WI38 (cell line): ENCODE results near the gene DNAJC17.

ENCODE experiments used
- H3K4me3 ChIP-seq: 2 replicates; pipeline ENCODE4 v1.5.1; 2011; ENCODE audit warnings: low read depth, mild to moderate bottlenecking, control low read depth, low read length
- TF ChIP-seq, protein P1 (sequence below): IDR thresholded peaks from 2 replicates; pipeline ENCODE4 v1.5.1; 2012; ENCODE audit warnings: low read depth, mild to moderate bottlenecking, control low read depth, low read length

Gene DNAJC17

GRCh38 chr15:40843885-40844695, 36.8 kb upstream of the DNAJC17 start, which contains the start of gene SPINT1:
Gene SPINT1, plus strand, starts transcription at chr15:40844048. Its CDS starts 507 bp downstream, at chr15:40844555.
- peak within 1 kb of the TSS; percentile 24 for H3K4me3 ChIP-seq
- TF ChIP-seq, protein P1, sequence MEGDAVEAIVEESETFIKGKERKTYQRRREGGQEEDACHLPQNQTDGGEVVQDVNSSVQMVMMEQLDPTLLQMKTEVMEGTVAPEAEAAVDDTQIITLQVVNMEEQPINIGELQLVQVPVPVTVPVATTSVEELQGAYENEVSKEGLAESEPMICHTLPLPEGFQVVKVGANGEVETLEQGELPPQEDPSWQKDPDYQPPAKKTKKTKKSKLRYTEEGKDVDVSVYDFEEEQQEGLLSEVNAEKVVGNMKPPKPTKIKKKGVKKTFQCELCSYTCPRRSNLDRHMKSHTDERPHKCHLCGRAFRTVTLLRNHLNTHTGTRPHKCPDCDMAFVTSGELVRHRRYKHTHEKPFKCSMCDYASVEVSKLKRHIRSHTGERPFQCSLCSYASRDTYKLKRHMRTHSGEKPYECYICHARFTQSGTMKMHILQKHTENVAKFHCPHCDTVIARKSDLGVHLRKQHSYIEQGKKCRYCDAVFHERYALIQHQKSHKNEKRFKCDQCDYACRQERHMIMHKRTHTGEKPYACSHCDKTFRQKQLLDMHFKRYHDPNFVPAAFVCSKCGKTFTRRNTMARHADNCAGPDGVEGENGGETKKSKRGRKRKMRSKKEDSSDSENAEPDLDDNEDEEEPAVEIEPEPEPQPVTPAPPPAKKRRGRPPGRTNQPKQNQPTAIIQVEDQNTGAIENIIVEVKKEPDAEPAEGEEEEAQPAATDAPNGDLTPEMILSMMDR, result no peak

GRCh38 chr15:40843261-40843884, 36.1 kb upstream of the DNAJC17 start:
- H3K4me3 ChIP-seq, result no peak overlapping the region; the same call in 1 of the 2 replicates
- TF ChIP-seq, protein P1, result no peak

DNA sequence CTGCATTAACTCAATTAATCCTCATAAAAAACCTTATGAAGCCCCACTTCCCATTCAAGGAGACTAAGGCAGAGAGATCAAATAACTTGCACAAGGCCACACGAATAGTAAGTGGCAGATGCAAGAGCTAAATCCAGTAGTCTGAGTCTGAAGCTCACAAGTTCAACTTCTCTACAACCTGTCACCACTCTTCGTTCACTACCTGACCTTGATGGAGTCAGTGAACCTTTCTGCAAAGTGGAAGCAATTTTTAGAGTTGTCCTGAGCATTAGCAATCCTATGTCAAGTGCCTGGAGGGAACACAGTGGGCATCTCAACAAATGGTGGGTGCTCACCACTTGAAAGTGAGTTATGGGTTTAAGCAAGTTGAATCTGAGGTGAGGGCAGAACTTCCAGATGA, 34.5 kb upstream of the DNAJC17 start:
- H3K4me3 ChIP-seq, result no peak overlapping the region
- TF ChIP-seq, protein P1, result no peak

- no peak overlapping the region for H3K4me3 ChIP-seq
- TF ChIP-seq, protein P1, result no peak
These were observed 31.5 kb upstream of the DNAJC17 start for GRCh38 chr15:40838756-40839155.

DNA sequence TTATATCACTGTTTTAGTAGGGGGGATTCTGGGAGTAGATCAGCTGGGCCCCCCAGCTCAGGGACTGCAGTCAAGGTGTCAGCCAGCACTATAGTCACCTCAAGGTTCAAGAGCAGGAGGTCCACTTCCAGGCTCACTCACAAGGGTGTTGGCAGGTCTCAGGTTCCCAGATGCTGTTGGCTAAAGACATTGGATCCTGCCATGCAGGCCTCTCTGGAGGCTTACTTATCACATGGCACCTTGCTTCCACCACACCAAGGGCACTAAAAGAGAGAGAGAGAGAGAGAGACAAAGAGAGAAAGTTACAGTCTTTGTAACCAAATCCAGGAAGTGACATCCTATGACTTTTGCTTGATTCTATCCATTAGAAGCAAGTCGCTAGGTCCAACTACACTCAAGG, 28.7 kb upstream of the DNAJC17 start:
- TF ChIP-seq, protein P1, result no peak

GRCh38 chr15:40832903-40833302, 25.6 kb upstream of the DNAJC17 start:
- no peak overlapping the region for H3K4me3 ChIP-seq

More for the DNA sequence above, 28.7 kb upstream of the DNAJC17 start:
- no peak overlapping the region for H3K4me3 ChIP-seq

DNA sequence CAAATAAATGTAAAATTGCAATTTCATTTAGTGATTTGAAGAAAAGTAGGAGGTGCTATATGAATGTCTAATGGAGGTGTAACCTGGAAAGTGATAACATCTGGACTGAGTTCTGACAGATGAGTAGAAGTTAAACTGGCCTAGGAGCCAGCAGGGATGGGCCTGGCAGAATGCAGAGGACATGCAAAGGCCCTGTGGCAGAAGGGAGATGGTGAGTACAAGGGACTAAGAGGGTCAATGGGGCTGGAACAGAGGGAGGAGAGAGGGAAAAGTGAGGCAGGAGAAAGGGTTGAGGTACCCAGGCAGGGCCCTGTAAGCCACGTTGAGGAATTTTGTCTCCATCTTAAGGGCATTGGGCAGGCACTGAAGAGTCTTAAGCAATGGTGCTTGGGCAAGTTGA, 24.6 kb upstream of the DNAJC17 start:
- TF ChIP-seq, protein P1, result no peak
- no peak overlapping the region for H3K4me3 ChIP-seq

More at GRCh38 chr15:40832903-40833302, 25.6 kb upstream of the DNAJC17 start:
- TF ChIP-seq, protein P1, result no peak
